HL-60/S4 treated with phorbol 12-myristate 13-acetate at 8.2 ng/mL for 4 days and 3 days (cell line): ENCODE measurements around the gene PDE4D.
"Not testable (repeated sequence)": the region's sequence is repeated elsewhere in the genome, so short reads cannot be mapped to it uniquely, and the experiment has no call there.

Experiments used
- in situ Hi-C: fragments of 300-500 bp; cut with MboI; formaldehyde crosslinking; loops from 2 replicates; pipeline ENCODE4 v1.15.0; 2022; ENCODE audit warnings: low sequenced_read_pairs

PDE4D gene

DNA sequence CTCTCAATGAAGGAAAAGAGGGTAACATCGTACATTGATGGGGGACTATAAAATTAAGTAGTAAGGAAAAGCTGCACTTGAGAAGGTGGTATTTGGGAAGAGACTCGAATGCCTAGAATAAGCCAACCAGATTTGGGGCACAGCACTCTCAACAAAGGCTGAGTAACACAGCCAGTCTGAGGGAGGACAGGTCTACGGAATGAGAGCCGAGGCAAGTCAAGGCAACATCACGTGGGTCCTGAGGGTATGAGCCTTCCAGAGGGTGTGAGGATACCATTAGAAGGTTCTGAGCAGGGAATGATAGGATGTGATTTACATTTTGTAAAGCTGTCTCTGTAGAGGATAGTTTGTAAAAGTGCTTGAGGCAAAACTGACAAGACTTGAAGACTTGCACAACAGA is 876.6 kb downstream of the PDE4D start:
- in situ Hi-C loops: no loop called here

DNA sequence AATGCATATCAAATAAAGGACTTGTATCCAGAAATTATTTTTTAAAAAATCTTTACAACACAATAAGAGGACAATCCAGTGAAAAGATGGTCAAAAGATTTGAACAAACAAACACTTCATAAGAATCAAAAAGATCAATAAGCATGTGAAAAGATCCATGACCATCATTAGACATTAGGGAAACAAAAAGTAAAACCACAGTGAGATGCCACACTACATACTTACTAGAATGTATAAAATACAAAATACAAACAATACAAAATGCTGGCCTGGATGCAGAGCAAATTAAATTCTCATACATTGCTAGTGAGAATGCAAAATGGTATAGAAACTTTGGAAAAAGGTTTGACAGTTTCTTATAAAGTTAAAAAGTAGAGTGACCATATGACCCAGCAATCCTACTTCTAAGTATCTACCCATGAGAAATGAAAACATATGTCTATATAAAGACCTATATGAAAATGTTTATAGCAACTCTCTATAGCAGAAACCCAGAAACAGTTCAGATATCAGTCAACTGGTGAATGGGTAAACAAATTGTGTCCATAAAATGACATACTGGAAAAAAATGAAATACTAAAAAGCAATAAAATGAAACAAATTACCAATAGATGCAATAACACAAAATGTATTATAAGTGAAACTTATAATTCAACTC is 884.6 kb downstream of the PDE4D start:
- in situ Hi-C loops: no loop called here

DNA sequence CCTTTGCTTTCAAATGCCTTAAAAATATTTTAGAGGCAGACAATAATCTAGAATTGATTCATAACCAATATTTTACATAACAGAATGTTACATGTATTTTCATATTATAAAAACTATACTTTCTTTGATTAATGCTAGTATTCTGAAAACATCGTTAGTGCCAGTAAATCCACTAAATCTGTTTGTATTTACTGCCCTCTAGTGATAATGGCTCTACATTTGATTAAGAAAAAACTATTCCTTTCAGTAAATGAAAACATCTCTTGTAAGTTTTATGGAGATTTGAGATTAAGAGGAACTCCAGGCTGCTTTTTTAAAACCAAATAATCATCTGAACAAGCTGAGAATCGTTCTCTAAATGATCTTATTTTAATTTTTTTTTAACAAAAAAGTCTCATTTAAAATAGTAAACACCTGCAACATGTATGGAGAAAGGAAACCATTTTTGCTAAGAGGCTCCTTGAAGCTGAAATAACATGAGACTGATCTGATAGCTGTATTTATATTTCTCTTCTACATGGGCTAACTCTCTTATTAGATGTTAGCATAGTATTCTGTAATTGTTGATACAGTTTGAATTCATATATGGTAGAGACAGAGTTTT is 886.0 kb downstream of the PDE4D start:
- in situ Hi-C loops: no loop called here

DNA sequence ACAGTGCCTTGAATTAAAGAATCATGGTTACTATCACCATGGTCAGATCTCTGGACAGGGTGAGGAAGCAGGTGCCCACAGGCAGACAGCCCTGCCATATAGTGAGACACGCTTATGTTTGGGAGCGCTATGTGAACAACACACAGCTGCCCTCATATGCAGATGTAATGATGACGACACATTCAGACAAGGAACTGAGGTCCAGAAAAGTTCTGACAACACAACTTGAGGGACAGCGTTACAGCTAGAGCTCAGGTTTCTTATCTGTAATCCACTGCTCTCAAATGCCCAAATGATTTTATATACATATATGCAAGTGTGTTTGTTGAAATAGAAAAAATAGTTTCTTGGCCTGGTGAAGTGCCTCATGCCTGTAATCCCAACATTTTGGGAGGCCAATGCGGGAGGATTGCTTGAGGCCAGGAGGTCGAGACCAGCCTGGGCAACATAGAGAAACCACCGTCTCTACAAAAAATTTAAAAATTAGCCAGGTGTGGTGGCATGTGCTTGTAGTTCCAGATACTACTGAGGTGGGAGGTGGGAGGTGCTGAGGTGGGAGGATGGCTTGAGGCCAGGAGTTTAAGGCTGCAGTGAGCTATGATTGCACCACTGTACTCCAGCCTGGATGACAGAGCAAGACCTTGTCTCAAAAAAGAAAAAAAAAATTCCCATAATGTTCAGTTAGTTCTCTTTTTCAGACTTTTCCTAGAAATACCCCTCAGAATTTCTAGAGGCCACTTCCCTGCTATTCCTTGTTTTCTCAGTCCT is 887.4 kb downstream of the PDE4D start:
- in situ Hi-C loops: no loop called here

DNA sequence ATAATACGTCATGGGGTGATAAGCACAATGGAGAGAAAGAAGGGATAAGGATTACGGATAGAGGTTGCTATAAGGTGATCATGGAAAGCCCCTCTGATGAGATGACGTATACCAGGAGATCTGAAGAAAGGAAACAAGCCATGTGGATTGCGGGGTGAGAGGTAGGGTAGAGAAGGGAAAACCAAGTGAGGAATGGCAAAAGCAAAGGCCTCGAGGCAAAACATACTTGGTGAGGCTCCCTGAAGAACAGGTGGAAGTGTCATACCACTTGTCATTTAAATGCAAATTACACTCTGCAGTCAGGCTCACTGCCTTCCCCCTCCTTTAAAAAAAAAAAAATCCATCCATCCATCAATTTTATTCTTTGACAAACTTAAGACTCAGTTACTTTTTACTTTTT is 889.9 kb downstream of the PDE4D start:
- in situ Hi-C loops: no loop called here

DNA sequence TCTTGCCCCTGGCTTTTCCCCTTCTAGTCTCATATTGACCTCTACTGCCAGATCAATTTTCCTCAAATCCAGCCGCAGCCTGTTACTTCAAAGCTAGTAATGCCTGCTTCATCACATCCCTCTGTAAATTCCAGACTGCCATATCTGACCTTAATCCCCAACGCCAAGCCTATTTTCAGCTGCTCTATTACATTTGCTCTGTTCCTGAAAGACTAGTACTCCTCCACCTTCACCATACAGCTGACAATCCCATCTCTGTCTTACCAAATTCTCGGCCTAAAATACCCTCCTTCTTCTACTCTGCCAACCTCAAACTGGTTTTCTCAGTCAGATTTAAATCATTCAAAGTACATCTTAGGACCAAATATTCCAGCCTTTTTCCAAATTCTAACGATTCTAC is 890.4 kb downstream of the PDE4D start:
- in situ Hi-C loops: no loop called here

DNA sequence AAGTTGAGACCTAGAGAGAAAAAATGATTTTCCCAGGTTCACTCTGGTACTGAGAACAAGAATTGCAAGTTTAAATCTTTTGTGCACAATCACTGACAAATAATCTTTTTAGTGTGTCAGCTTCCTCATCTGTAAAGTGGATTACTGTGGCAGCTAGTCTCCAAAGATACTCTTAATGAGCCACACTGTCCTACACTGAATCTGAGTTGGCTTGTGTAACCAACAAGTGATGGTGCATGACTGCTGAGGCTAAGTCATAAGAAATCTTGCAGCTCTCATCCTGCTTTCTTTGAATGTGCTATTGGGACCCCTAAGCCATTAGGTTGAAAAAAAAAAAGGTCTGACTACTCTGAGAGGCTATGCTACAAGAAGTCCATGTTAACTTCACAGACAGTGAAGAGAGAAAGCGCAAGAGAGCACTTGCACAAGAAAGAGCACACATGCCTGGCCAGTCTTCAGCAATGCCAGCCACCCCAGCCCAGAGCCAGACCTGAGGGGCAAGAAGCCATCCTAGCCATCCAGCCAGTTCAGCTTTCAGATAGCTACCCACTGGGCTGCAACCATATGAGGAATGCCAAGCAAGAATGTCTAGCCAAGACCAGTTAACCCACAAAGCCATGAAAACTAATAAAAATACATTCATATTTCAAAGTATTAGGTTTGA is 891.2 kb downstream of the PDE4D start:
- in situ Hi-C loops: no loop called here

DNA sequence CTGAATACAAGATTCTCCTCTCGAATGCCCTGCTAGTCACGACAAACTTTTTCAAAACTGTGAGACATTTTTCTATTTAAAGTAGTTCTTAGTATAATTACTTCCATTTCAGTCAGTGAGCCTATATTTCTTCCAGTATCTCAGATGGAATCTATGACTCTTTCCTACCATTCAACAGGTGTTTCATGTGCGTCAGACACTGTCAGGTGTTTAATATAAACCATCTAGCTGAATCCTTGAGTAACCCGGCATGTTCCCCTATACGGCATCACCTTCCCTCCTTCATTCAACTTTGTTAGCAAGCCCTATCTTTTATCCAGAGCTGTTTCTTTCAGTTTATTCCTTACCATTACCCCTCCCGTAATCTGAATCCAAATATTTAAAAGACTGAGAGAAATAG is 891.8 kb downstream of the PDE4D start:
- in situ Hi-C loops: no loop called here

DNA sequence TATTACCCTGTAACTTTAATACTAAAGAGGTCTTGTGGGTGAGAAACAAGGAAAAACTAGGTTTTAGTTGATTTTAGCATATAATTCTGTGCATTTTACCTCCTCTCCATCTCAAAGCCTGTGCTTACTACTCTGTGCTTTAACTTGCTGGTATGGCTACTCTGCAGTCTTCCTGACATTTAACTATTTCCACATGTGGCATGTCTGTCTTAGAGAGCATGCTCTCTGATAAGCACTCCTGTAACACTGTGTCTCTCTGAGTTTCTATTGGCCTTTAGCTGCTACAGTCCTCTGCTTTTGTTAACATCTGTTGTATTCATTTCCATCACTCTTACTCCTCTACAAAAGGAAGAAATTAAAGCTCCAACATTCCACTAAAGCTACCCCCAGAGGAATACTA is 892.4 kb downstream of the PDE4D start:
- in situ Hi-C loops: no loop called here

DNA sequence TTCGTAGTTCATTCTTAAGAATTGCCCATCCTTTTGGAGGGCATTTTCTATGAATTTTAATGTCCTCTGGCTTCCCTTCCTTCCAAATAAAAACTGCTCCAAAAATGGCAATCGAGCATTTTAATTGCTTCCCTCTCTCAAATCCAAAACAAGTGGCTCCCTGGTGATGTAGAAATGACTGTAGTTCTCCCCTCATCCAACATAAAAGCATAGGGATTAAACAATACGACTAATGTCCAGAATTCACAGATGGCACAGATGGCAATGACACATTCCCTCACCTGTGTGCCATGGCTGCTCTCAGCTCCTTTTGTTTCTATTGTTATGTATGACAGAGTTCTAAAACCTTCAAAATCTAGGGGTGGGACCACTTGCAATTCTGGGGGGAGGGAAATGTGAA is 893.3 kb downstream of the PDE4D start:
- in situ Hi-C loops: no loop called here

DNA sequence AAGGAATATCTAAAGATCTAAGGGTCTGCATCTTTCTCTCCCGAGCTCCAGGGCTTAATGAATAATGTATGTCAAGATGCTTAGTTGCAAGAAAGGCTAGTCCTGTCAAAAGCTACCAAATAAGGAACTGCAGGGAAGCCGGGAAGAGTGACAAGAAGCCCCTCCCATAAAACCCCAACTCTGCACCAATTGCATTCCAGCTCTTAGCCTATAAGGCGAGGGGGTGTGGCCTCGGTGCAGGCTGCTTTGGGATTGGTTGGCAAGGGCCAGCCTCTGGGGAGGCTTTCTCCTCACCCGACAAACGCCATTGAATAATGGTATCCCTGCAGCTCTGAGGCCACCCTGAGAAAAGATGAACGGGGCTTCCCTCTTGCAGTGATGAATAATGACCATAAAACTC is 893.7 kb downstream of the PDE4D start:
- in situ Hi-C loops: no loop called here

DNA sequence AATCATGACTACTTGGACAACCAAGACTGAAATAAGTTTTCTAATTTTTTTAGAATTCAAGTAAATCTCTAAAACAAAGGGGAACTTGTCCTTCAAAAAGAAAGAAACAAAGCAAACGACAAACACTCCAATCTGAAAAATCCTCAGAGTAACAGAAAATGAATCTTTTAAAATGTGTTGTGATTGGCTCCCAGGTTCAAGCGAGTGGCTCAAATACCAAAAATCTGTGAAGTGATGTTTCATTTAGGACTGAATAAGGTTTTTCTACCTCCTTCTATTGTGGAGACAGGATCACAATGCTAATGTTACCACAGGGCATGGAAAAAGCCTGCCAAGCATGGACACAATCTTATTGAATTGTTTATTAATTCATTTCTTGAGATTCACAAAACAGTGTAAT is 895.0 kb downstream of the PDE4D start:
- in situ Hi-C loops: no loop called here

DNA sequence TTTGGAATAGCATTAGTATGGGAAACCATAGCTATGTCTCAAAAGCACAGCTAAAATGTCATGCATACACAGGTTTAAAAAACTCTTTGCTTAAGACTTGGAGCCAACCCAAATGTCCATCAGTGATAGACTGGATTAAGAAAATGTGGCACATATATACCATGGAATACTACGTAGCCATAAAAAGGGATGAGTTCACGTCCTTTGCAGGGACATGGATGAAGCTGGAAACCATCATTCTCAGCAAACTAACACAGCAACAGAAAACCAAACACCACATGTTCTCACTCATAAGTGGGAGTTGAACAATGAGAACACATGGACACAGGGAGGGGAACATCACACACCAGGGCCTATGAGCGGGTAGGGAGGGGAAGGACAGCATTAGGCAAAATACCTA is 897.7 kb downstream of the PDE4D start:
- in situ Hi-C loops: not testable (repeated sequence)

DNA sequence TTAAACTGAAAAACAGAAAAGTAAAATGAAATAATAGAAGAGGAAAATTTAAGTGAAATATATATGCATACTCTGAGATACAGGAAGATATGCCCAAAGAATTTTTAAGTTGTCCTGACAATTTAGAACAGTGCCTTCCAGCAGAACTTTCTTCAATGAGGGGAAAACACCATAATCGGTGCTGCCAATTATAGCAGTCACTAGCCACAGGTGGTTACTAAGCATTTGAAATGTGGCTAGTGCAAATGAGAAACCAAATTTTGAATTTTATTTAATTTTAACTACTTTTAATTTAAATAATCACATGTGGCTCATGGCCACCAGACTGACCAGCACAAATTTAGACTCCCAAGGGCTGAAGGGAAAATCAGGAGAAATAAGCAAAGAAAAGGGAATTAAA is 900.1 kb downstream of the PDE4D start:
- in situ Hi-C loops: no loop called here

DNA sequence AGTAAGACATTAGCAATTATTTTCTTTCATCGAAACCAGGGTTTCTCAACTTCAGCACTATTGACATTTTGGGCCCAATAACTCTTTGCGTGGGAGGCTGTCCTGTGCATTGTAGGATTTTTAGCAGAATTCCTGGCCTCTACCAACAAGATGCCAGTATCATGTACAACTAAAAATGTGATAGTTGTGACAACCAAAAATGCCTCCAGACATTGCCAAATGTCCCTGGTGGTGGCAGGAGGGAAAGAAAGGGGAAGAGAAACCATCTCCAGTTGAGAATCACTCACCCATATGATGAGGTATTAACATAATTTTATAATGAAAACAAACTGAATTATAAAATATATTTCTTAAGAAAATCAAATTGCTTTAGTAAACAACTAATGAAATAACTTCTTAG is 904.6 kb downstream of the PDE4D start:
- in situ Hi-C loops: no loop called here

DNA sequence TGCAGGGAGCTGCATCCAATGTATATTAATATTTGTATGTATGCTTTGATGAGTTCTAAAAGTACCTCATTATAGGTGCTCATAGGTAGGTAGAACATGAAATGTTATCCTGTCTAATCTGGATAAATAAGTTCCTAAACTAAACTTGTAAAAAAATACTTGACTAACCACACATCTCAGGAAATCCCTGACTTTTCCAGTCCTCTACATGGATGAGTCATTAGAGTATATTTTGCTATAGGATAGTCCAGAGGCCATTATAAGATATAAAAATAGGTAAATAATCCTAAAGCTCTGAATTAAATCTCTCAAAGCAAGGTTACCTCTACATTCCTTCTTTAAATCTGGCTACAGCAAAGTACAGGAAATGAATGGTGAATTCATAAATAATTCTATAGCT is 906.3 kb downstream of the PDE4D start:
- in situ Hi-C loops: no loop called here

DNA sequence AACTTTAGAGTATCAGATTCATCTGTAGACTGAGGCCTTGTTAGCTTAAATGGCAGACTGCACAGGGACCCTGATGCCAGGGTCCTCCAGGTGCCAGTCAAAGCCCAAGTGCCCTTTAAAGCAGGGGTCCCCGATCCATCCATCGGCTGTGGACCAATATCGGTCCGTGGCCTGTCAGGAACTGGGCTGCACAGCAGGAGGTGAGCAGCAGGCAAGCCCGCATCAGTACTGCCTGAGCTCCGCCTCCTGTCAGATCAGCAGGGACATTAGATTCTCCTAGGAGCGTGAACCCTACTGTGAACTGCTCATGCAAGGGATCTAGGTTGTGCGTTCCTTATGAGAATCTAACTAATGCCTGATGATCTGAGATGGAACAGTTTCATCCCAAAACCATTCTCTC is 907.2 kb downstream of the PDE4D start:
- in situ Hi-C loops: no loop called here

DNA sequence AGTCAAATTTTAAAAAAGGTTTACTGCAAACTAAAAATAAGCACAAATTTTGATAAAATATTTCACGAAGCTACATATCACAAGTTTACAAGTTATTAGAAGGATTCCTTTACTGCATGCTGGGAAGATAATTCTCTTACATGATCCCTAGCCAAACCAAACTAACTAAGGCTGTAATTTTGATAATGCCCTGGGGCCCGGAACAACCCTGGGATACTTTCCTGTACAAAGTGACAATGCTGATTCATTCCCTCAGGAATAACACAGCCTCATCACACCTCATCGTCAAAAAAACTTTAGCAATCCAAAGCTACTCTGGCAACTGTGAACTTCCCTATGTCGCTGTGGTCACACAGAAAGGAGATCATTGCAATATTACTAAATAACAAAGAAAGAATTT is 907.8 kb downstream of the PDE4D start:
- in situ Hi-C loops: no loop called here

DNA sequence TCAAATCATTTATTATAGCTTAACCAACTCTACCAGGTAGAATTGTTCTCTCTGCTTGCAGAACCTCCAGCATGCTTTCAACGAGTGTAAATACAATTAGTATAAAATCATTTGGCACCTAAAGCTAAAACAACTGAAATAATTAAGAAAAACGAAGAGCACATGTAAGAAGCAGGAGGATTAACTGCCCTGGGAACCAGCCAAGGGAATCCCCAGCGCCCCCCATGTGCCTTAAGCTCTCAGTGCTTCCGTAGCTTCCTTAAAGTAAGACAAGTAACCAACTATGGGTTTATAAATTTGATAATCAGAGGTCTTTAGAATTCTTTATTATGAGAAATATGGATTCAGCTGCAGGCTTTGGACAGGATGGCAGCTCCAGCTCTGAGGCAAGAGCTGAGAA is 908.2 kb downstream of the PDE4D start:
- in situ Hi-C loops: no loop called here

DNA sequence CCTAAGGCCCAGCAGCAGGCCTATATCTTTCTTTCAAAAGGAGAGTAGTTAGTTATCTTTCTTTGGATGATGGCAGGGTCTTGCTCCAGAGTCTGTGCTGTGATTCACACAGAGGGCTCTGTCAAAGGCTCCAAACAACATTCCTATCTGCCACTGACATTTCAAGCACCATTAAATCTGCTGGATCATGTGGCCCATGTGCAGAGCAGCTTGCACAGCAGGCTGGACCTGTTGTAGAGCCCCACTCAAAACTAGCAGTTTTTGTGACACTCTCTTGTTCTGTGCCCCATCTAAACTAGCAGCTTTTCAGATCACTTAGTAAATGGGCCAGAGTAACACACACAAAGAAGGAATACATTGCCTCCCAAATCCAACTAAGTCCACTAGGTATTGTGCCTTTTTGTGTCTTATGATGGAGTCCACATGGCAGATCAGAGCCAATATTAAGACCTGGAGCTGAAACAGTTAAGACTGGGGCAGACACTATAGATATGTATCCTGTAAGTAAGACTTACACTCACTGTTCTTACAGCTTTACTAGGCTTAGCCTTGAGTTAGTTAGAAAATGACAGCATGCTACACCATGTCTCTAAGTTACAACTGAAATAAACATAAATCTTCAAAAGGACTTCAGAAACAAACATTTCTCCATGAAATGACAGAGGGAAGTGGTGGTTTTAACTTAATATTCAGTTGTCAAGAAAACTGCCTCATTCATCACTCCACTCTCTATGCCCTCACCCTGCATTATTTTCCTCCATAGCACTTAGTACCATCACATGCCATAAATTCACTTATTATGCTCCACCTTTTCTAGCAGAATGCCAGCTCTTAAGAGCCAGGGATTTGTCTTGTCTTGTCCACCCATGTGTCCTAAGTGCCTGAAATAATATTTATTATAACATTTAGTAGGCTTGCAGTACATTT is 909.7 kb downstream of the PDE4D start:
- in situ Hi-C loops: no loop called here

DNA sequence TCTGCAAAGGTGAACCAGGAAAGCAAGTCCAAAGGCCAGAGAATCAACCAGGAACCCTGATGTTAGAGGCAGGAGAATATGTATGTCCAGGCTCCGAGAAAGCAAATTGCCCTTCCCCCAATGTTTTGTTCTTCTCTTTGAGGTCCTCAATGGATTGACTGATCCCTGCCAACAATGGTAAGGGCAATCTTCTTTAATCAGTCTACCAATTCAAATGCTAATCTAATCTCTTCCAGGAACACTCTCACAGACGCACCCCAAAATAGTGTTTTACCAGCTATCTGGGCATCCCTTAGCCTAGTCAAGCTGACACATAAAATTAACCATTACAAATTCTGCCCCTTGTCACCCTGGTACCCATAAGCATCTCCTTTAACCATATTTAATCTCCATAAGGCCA is 912.6 kb downstream of the PDE4D start:
- in situ Hi-C loops: no loop called here
